Activated CD4-positive, alpha-beta T cell treated with anti-CD3 and anti-CD28 coated beads, Interleukin-2, Interleukin-6, amounts not matched to agents 100 ng/mL and 50 ng/mL, durations not matched to agents 16 hours and 8 hours (primary cell): ENCODE results near the gene SPAG8.

Experiments
- DNase-seq: peaks from one replicate; pipeline ENCODE4 v3.0.0-alpha.2; 2020

Gene SPAG8

DNA sequence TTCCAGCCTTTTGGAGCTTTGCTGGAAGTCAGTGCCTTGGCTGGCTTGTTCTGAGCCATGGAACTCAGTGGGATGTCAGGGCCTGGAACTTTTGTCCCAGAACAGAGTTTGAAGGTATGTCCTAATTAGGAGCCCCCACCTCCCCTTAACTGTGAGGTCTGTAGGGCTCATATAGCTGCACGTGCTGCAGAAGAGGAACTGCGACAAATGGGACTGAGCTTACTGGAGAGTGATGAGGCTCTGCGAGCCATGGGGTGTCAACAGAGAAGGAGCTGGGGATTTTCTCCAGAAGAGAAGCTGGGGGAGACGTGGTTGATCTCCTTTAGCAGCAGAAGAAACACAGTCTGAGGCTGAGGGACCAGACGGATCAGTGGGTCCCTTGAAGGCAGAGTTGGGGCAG lies 27.9 kb upstream of the SPAG8 start:
- no peak for DNase-seq

DNA sequence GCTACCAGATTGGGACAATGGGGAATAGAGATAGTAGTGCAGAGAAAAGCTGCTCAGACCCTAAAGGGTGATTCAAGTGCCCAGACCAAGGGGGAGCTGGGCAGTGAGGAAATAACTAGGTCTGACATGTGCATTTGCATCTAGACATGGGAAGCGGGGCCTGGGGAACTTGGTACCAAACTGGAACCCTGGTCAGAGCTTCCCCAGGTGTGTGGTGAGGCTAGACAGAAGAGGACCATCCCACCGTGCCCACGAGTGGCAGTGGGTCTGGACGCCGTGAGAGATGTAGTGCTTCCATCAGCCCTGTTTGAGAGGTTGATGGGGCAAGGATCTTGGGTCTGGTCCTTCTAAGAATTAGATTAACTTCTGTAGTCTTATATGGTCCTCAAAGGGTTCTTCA lies 24.5 kb upstream of the SPAG8 start:
- no peak for DNase-seq

DNA sequence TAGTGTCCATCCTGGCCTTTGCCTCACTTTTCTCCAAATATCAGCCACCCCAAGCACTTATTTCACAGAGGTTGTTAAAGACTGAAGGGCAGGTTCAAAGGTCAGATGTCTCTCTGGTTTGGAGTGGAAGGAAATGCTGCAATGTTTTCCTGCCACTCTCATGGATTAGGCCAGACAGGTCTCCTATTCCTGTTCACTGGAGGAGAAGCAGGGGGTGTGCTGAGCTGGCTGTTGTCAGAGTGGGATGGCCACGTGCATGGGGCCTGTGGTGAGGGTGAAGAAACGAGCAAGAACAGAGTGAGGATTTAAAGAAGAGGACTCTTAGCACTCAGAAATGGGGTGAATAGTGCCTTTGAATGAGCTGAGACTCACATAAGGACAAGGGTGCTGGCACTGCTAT lies 23.7 kb upstream of the SPAG8 start:
- DNase-seq = no peak

DNA sequence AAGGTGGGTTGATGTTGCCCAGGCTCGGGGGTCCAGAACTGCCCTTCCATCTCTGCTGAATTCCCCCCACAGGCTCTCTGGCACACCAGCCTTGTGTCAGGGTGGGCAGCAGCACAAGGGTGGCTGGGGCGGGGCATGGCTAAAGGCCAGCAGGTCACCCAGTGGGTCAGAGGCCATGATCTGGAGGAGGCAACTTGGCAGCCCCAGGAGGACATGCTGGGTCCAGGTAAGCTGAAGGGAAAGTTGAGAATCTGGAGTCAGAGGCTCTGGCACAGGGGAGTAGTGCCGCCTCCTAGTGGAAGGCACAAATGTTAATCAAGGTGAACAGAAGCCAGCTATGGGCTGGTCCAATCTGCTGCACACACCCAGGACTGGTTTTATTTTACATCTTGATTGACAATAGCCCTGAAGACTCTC lies 23.2 kb upstream of the SPAG8 start:
- DNase-seq = peak; percentile 13

DNA sequence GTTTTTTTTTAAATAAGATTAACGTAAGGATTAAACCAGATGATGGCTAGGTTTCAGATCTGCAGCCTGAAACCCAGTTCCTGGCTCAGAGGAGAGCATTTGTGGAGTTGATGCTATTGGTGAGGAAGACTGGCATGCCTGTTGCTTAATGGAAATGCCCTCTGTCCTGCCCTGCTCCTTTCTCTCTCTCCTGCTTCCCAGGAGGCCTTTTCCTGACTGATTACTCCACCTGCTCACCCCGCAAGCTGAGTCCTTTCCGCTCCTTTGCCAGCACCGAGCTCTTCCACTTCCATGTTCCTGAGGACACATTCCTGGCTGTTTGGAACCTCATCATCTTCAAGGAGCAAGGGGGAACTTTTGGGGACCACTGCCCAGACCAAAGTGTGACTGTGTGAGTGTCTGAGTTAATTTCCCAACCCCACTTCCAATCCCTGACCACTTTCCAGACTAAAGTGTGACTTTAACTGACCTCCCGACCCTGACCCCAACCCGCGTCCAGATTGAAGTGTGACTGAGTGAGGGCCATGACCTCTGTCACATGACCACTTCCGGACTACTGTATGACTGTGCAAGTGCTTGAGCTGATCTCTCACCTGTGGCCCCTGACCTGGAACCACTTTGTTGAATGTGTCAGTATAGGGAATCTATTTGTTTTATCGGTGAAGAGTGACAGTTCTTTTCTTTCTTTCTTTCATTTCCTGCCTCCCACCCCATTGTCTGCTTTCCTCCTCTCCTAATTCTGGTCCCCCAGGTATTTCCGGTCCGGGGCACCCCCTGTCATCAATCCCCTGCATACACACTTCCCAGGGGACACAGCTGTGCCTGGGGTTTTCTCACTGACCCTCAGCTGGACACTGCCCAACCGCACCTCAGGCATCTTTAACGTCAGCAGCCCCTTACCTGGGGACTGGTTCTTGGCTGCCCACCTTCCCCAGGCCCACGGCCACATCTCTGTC lies 22.5 kb upstream of the SPAG8 start:
- DNase-seq = no peak

DNA sequence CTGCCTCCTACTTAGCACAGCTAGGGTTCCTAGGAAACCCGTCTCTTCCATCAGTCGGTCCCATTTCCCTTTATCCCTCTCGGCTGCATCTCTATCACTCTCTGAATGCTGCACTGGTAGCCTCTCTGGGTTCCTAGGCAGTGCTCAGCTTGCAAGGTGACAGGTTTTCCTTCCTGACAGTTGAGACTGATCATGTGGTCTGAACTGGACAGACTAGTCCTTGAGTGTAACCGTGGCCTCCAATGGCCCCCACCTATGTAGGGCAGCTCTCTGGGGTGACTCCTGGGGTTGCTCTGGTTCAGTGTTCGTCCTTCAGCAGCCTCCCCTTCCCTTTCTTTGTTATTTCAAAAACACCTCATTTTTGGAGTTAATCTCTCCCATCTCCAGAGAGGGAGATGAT lies 20.8 kb upstream of the SPAG8 start:
- no peak for DNase-seq

DNA sequence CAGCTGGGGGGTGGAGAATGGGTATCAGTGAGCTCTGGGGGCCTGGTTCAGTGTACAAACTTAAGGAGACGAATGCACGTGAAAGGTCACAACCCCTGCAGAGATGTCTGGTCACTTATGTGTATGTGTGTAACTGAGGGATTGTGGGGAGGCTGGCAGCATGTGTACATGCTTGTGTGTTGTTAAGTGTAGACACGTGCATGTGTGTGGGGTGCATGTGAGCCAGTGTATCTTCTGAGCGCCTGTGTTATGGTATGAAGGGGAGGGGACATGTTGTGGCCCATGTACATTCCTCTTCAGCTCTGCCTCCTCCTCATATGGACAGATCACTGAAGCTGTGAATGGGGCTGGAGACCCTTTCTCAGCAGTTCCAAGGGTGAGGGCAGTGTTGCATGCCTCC lies 19.0 kb upstream of the SPAG8 start:
- no peak for DNase-seq

DNA sequence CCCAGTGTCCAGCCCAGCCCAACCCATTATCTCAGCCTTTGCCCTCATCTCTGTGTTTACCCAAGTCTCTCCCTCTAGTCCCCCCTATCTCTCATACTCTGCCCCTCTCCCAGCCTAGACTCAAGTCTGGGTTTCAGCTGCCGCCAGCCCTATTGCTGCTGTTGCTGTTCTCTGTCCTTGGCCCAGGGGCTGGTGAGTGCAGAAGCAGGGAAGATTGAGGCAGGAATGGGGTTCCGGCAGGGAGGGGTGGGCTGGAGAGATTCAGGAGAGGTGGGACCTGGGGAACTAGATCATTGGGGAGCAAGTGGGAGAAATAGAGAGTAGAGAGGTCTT lies 17.7 kb upstream of the SPAG8 start:
- no peak for DNase-seq

DNA sequence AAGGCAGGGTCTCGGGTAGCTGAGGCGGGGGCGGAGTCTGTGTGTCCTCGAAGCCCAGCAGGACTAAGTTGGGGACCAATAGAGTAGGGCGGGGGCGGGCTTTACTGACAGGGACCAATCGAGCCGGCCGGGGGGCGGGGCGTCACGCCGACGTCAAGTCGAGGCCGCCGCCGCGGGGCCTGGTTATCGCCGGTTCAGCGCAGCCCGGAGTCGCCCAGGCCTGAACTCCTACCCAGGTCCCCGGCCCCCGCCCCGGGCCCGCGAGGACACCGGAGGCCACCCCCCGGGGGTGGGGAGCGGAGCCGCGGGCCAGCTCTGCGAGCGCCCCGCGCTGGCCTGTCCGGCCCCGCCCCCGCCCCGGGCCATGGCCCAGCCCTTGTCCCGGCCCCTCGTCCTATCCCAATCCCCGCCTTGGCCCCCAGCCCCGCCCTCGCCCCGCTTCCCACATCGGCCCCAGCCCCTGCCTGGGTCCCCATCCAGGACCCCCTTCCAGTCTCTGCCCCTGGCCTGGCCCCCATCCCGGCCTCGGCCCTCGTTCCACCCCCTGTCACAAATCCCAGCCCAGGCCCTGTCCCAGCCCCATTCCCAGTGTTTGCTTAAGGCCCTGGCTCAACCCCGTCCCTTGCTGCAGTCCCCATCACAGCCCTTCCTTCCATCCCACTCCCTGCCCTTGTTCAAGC lies 17.2 kb upstream of the SPAG8 start, which contains the start of gene TMEM8B:
Gene TMEM8B, plus strand, starts transcription at position 145 of the 680 bp plus-strand sequence. Its CDS starts 220 bp downstream, at position 365.
- DNase-seq = peak; percentile 93

DNA sequence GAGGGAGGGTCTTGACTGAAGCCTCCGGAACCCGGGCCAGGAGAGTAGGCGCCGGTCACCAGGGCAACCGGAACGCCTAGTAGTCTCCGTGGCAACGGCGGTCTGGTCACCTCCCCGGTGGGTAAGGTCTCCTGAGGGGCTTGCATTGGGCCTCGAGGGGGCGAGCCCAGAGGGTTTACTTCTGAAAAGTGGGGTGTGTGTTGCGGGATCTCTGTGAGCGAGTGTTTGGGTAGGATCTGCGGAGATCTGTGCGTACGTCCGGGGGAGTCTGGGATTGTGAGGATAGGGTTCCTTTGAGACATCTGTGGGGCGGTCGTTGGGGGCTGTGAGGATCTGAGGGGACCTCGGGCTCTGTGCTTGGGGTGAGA lies 16.6 kb upstream of the SPAG8 start, which contains the start of gene FAM221B:
Gene FAM221B, minus strand, starts transcription at position 17 of the 368 bp plus-strand sequence. CDS start 2,571 bp downstream, outside the sequence.
- DNase-seq = peak; percentile 26

DNA sequence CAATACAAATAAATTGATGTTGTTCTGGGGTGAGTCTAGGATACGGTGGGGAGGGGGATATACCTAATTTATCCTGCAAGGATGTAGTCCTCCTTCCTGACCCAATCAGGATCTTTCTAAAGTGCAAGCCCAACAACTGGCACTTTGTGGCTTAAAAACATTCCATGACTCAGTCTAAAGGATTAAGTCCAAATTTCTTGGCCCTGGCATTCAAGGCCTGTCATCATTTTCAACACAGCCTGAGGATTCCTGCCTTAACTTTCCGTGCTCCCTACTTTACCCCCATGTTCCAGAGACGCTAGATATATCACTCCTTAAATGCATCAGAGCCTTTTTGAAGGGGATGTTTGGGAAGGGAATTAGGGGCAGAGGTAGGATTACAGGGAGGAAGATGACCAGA lies 15.4 kb upstream of the SPAG8 start:
- DNase-seq = no peak

DNA sequence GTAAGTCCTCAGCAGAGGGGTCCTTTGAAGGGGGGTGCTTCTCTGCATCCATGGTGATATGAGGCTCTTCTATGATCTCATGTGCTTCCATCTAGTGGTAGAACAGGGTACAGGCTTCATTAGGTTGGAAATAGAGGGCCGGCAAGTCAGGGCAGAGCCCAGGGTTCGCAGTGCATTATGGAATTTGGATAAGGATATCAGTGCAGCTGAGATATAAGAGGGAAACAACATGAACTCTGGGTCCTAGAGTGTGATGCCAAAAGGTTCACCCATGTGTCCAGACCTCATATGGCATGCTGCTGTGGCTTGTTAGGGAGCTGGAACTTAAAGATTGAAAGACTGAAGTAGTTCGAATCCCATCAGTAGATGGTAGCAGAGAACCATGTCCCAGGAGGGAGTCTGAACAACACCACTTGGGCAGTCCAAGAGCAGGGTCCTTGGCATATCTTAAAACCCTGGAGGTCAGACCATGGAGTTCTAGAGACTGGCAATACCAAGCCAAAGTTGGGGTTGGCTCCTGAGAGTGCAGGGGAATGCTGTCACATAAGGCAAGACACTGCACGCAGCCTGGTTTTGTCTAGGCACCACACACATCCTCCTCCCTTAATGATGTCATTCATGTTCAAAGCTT lies 14.1 kb upstream of the SPAG8 start:
- DNase-seq = peak; percentile 63

DNA sequence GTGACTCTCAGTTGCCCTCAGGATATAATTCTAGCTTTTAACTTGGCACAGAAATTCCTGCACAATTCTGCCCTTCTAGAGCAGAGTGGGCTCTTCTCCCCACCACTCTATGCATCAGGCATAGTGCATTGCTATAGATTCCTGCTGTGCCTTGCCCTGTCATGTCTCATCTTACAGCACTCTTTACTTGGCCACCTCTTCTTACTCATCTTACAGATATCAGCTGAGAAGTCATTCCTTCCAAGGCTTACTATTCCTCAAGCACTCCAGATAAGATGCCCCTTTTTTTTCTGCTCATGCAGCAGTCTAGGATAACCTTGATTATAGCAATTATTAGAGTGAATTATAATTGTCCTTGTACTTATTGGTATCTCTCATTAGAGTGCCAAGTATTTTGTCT lies 10.9 kb upstream of the SPAG8 start:
- DNase-seq = no peak

DNA sequence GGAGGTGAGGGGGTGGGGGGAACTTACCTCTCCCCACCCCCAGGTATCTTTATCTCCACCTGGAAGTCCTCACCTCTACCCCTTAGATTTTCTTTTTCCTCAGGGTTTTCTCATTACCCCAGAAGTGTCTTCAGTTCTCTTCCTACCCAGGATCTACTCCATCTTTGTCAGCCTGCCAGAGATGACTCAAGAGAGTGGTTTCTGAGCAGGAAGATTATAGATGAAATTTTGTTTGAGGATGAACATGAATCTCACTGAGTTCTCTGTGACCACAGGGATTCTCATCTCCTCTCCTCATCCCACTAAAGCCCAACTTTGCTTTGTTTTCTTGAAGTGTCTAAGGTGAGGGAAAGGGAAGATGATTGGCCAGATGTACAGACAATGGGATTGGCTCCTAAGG lies 8.0 kb upstream of the SPAG8 start:
- DNase-seq = no peak

DNA sequence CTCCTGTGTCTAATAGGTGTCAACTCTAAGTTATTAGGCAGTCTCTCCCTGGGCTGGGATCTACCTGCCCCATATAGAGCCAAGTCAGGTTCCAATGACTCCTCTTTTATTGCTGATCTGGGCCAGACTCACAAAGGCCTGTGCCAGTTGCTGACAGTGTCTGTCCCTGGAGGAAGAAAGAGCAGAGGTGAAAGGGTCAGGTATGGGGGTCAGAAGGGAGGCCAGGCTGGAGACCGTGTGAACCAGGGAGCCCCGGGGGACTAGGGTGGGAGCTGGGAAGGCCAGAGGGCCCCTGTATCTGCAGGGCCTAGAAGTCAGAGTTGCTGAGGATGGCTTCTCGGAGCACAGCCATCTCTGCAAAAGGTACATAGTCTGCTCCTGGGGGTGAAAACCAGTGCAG lies 6.3 kb upstream of the SPAG8 start:
- no peak for DNase-seq

DNA sequence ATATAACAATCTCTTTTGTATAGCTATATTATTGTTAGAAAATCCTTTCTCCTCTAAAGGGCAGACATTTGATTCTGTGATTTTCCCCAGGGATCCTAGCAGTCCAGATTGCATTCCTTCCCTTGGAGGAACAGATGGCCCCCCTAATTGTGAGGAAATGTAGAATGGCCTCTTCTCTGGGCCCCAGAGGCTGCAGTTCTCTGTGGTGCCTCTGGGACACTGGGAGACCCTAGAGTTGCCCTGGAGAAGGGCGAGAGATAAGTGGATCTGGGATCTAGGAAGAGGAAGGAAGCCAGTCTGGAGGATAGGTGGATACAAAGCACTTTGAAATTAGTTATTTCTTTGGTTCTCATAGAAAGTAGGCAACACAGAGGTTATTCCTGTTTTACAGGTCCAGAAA lies 4.6 kb upstream of the SPAG8 start:
- DNase-seq = no peak

DNA sequence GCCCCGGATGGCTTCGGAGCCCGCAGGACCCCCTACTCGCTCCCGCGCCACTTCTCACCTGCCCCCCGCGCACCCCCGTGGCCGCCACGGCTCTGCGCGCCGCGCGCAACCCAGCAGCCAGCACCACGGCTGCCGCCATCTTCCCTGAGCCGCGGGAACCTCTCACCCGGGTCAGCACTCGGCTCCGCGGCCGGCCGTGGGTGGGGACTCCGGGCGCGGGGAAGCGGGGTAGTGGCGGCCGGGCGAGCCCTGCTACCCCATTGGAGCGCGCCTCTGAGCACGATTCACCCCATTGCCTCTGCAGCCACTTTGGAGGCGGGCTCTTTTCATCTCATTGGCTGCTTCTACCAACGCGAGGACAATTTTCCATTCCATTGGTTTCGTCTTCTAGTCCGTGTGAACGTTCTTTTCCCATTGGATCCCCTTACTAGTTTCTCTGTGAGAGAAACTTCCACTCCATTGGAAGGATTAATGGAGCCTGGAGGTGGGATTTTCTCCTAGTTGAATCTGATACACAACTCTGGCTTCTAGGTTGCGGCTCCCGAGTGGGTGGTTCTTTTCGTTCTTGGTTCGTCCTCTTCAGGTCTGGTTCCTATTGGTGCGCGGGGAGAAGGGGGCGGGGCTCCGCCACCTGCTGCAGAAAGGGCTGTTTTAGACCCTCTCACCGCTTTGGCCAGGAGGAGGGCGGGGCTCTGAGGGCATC lies 2.9 kb upstream of the SPAG8 start, which contains the start of gene HINT2:
Gene HINT2, minus strand, starts transcription at position 202 of the 703 bp plus-strand sequence. Its CDS starts 63 bp downstream, at position 139.
- DNase-seq = peak; percentile 98

DNA sequence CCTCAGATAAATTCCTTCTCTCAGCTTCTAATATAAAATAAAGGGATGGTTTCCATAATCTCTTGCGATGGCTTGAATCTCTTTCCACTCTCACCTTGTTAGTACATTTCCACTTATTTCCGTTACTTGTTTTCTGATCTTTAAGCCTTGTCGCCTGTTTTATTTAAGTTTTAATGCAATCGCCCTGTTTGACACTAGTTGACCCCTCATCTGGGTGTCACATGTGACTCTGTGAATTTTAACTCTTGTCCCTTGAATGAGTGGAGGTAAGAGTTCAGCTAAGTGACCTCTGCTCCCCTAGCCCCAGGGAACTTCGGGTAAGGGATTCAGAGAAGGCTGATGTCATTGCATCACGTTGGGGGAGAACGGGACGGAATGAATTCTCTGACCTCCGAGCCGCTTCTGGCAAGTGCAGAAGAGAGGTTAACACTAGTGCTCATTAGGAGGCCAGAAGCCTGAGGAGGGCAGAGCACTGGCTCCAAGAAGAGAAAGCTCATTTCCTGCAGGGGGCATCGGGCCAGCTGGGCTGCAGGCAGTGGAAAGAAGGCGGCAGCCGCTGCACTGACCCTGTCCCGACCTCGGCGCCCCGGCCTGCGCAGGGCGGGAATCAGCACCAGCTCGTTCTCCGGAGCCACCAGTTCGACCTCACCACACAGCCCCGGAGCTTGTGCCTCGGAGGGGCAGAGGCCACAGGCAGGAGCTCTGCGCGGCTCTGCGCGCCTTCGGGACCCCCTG lies 2.2 kb upstream of the SPAG8 start:
- peak; percentile 61 for DNase-seq

DNA sequence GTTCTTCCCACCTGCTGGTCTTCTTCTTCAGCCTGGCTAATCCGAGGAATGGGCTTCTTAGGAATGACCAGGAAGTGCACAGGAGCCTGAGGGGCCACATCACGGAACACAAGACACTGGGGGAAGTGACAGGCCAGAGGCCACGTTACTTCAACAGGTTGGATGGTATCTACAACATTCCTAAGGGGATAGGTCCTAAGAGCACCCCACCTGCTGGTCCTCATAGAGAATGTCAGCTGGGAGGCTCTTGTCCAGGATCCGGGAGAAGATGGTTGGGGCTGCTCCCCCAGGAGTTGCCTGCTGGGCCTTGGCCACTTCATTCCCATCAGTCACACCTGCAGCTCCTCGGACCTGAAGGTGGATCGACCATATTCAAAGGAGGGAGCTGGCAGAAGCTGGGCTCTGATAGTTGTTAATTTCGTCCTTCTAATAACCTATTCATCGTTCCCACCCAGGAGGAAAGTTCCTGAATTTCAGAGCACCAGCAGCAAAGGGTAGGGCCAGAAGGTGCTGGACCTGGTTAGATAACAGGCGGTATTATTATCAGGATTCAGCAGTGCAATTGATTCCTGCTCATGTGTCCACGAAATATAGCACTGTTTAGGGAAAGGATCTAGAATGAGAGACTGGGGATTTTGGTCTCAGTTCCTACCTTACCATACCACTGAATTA lies 1.5 kb upstream of the SPAG8 start:
- DNase-seq = no peak

DNA sequence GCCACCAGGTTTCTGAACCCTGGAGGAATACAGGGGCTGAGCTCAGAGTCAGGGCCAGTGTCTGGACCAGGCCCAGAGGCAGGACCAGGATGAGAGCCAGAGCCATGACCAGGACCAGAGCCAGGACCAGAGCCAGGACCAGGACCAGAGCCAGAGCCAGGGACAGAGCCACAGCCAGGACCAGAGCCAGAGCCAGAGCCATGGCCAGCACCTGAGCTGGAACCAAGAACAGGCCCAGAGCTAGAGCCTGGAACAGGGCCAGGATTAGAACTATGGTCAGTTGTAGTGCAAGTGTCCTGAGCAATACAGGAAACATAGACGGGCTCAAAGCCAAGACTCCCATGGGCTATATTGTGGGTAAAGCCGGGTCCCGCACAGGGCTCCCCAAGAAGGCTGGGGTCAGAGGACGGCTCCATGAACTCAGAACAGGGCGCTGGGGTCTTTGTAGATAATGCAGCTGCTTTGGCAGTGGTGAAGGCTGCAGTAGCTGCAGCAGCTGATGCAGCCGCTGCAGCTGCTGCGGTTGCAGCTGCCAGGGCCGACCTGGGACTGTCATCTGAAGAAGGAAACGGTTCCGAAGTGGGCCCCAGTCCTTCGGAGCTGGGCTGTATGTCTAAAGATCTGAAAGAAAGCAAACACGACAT lies 559 bp downstream of the SPAG8 start:
- no peak for DNase-seq

DNA sequence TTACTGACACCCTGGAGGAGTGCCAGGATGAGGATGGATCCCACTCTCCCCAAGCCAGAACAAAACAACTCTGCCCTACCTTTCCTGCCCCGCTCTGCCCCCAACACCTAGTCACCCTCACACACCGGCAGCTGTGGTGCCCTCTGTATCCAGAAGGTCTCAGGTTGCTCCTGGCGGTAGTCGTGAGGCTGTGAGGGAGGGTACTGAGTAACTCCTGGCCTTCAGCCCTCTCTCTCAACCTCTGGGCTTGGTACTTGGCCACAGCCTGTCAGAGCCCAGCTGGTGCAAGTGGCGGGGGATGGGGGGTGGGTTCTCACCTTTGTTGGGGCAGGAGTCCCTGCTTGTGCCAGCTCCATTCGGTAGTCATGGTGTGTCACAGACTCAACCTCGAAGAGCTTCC lies 1.9 kb downstream of the SPAG8 start:
- DNase-seq = no peak
